ENCODE data around the gene BABAM2. TPM values are rescaled to one million over a fixed set of nuclear protein-coding genes. Genes with fewer than 3 reads are reported as not detected.
"Not testable (repeated sequence)": the region's sequence is repeated elsewhere in the genome, so short reads cannot be mapped to it uniquely, and the experiment has no call there.

BABAM2 gene
- polyA plus RNA-seq, 1 experiment, result 32.6 TPM

DNA sequence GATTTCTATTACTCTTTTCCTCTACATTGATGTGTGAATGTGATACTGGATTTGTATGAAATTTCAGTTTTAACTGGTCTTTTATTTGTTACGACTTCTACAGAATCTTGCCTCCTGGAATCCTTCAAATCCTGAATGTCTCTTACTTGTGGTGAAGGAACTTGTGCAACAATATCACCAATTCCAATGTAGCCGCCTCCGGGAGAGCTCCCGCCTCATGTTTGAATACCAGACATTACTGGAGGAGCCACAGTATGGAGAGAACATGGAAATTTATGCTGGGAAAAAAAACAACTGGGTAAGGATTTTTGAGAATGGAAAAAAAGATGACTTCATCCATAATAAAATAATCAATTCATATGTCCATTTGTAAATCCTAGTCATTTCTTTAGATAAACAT, 134.6 kb downstream of the BABAM2 start:
- ChIA-PET CTCF (no interaction called here), POLR2A (no interaction called here)
- TF ChIP-seq, protein P1, sequence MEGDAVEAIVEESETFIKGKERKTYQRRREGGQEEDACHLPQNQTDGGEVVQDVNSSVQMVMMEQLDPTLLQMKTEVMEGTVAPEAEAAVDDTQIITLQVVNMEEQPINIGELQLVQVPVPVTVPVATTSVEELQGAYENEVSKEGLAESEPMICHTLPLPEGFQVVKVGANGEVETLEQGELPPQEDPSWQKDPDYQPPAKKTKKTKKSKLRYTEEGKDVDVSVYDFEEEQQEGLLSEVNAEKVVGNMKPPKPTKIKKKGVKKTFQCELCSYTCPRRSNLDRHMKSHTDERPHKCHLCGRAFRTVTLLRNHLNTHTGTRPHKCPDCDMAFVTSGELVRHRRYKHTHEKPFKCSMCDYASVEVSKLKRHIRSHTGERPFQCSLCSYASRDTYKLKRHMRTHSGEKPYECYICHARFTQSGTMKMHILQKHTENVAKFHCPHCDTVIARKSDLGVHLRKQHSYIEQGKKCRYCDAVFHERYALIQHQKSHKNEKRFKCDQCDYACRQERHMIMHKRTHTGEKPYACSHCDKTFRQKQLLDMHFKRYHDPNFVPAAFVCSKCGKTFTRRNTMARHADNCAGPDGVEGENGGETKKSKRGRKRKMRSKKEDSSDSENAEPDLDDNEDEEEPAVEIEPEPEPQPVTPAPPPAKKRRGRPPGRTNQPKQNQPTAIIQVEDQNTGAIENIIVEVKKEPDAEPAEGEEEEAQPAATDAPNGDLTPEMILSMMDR (IDR thresholded peaks at IDR 0.05; ENCODE audit: insufficient read depth, low read depth, low read length), result no peak
- H3K4me3 ChIP-seq (ENCODE audit: low read depth, low read length), result no peak overlapping the region
- no peaks in the 10 kb centered on the region for H3K27me3 ChIP-seq (ENCODE audit: control insufficient read depth, insufficient read depth, low read length)
- DNase-seq (ENCODE audit: low read depth), result no peak
- H3K36me3 ChIP-seq (ENCODE audit: control insufficient read depth, insufficient read depth, low read length), result peaks cover 1% of the 10 kb centered on the region; the same call in 1 of the 2 replicates

DNA sequence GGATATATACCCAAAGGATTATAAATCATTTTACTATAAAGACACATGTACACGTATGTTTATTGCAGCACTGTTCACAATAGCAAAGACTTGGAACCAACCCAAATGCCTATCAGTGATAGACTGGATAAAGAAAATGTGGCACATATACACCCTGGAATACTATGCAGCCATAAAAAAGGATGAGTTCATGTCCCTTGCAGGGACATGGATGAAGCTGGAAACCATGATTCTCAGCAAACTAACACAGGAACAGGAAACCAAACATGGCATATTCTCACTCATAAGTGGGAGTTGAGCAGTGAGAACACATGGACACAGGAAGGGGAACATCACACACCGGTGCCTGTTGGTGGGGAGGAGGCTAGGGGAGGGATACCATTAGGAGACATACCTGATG, 135.7 kb downstream of the BABAM2 start:
- CTCF ChIA-PET; POLR2A ChIA-PET; H3K36me3 ChIP-seq (ENCODE audit: control insufficient read depth, insufficient read depth, low read length): not testable (repeated sequence)

DNA sequence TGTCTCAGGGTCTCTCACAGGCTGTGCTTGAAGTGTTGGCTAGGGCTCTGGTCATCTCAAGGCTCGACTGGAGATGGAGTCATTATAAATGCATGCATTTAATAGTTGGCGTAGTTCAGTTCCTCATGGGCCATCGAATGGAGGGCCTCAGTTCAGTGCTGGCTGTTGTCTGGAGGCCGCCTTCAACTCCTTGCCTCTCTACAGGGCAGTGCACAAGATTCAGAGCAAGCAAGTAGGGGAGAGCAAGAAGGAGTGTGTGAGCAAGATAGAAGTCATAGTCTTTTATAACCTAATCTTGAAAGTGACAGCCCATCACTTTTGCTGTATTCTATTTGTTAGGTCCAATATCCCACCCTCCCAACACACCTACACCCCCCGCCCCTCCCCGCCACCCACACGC, 137.5 kb downstream of the BABAM2 start:
- TF ChIP-seq, protein P1 (IDR thresholded peaks at IDR 0.05; ENCODE audit: insufficient read depth, low read depth, low read length), result no peak
- CTCF ChIA-PET, result no interaction called here
- DNase-seq (ENCODE audit: low read depth), result no peak
- no peak overlapping the region for H3K4me3 ChIP-seq (ENCODE audit: low read depth, low read length)
- no peaks in the 10 kb centered on the region for H3K27me3 ChIP-seq (ENCODE audit: control insufficient read depth, insufficient read depth, low read length)
- POLR2A ChIA-PET, result no interaction called here
- peaks cover 1% of the 10 kb centered on the region; the same call in 1 of the 2 replicates for H3K36me3 ChIP-seq (ENCODE audit: control insufficient read depth, insufficient read depth, low read length)

More for the DNA sequence above, 135.7 kb downstream of the BABAM2 start:
- not testable (repeated sequence) for DNase-seq (ENCODE audit: low read depth); H3K4me3 ChIP-seq (ENCODE audit: low read depth, low read length); H3K27me3 ChIP-seq (ENCODE audit: control insufficient read depth, insufficient read depth, low read length)

DNA sequence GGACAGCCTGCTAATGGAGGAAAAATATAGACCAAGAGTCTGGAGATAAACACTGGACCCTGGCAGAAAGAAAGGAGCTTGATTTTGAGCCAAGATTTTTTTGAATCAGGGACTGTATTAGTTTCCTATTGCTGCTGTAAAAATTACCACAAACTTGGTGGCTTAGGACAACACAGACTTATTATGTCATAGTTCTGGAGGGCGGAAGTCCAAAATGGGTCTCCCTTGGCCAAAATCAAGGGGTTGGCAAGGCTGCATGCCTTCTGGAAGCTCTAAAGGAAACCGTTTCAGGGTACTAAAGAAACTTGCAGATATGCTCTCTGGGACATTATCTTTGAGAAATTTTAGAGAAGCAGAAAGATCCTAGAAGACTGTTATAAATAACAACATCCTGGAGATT, 140.1 kb downstream of the BABAM2 start:
- TF ChIP-seq, protein P1 (IDR thresholded peaks at IDR 0.05; ENCODE audit: insufficient read depth, low read depth, low read length), result no peak
- H3K36me3 ChIP-seq (ENCODE audit: control insufficient read depth, insufficient read depth, low read length), result peaks cover 1% of the 10 kb centered on the region; the same call in 1 of the 2 replicates
- DNase-seq (ENCODE audit: low read depth), result no peak
- H3K4me3 ChIP-seq (ENCODE audit: low read depth, low read length), result no peak overlapping the region
- H3K27me3 ChIP-seq (ENCODE audit: control insufficient read depth, insufficient read depth, low read length), result no peaks in the 10 kb centered on the region
- POLR2A ChIA-PET, result no interaction called here
- CTCF ChIA-PET, result no interaction called here

DNA sequence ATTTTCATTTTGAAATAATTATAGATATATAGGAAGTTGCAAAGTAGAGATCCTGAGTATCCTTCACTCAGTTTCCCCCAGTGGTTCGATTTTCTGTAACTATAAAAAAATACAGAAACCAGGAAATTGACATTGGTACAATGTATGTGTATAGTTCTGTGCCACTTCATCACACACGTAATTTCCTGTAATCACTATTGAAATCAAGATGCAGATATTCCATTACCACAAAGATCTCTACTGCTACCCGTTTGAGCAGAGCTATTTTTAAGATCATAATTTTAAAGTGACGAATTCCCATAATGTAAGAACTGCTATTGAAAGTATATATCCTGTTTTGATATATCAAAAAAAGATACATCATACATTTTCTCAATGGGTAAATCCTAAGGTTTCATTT, 142.3 kb downstream of the BABAM2 start:
- Histone ChIP-seq H3K4me3 (ENCODE audit: low read depth, low read length) (no peak overlapping the region), H3K27me3 (ENCODE audit: control insufficient read depth, insufficient read depth, low read length) (no peaks in the 10 kb centered on the region), H3K36me3 (ENCODE audit: control insufficient read depth, insufficient read depth, low read length) (no peaks in the 10 kb centered on the region)
- CTCF ChIA-PET, result no interaction called here
- no peak for DNase-seq (ENCODE audit: low read depth)
- TF ChIP-seq, protein P1 (IDR thresholded peaks at IDR 0.05; ENCODE audit: insufficient read depth, low read depth, low read length), result no peak
- POLR2A ChIA-PET, result no interaction called here

DNA sequence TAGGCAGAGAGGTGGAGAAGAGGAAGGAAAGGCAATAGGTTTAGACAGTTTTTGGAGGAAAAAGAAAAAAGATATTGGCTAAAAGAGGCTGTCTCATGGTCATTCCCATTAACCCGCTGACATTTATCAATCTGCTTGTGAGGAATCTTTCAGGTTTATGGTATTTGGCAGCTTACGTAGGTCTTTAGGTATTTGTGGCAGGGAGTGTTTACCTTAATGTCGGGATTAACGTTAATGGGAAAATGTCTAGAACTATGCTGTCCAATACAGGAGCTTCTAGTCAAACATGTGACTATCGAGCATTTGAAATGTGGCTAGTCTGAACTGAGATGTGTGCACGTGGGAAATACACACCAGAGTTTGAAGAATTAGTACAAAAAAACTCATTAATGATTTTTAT, 144.2 kb downstream of the BABAM2 start:
- H3K27me3 ChIP-seq (ENCODE audit: control insufficient read depth, insufficient read depth, low read length), result no peaks in the 10 kb centered on the region
- ChIA-PET CTCF (no interaction called here), POLR2A (no interaction called here)
- TF ChIP-seq, protein P1 (IDR thresholded peaks at IDR 0.05; ENCODE audit: insufficient read depth, low read depth, low read length), result no peak
- no peak for DNase-seq (ENCODE audit: low read depth)
- H3K4me3 ChIP-seq (ENCODE audit: low read depth, low read length), result no peak overlapping the region
- H3K36me3 ChIP-seq (ENCODE audit: control insufficient read depth, insufficient read depth, low read length), result no peaks in the 10 kb centered on the region

Measured in BJ (cell line).